Ectodermal cell (in vitro differentiated cells): ENCODE data around the gene EML2.
"Not testable (repeated sequence)": the region's sequence is repeated elsewhere in the genome, so short reads cannot be mapped to it uniquely, and the experiment has no call there.

Experiments
- H3K27ac ChIP-seq: 2 replicates; pipeline ENCODE4 v1.7.0; 2013; ENCODE audit warnings: mild to moderate bottlenecking, low read depth, low read length; ENCODE audit not compliant: insufficient read depth, poor library complexity, severe bottlenecking
- H3K27me3 ChIP-seq: 2 replicates; pipeline ENCODE4 v1.7.0; 2013; ENCODE audit warnings: mild to moderate bottlenecking, low read length; ENCODE audit not compliant: insufficient read depth, control insufficient read depth, poor library complexity, severe bottlenecking
- H3K36me3 ChIP-seq: one replicate; pipeline ENCODE4 v1.7.0; 2013; ENCODE audit warnings: low read length; ENCODE audit not compliant: control insufficient read depth, insufficient read depth
- H3K4me1 ChIP-seq: one replicate; pipeline ENCODE4 v1.7.0; 2013; ENCODE audit warnings: low read length; ENCODE audit not compliant: control insufficient read depth, insufficient read depth
- H3K4me3 ChIP-seq: 2 replicates; pipeline ENCODE4 v1.7.0; 2013; ENCODE audit warnings: low read depth, low read length, control low read depth; ENCODE audit not compliant: insufficient read depth
- H3K9me3 ChIP-seq: 2 replicates; pipeline ENCODE4 v1.7.0; 2013; ENCODE audit warnings: mild to moderate bottlenecking, low read length, moderate library complexity; ENCODE audit not compliant: control insufficient read depth
- WGBS, 2 experiments: methylation state at CpG; one replicate each; pipeline ENCODE4 v1.1.7; 2013; ENCODE audit warnings: missing lambda C conversion rate in 2 of 2; 5-methylcytosine and 5-hydroxymethylcytosine counted together

EML2 gene

DNA sequence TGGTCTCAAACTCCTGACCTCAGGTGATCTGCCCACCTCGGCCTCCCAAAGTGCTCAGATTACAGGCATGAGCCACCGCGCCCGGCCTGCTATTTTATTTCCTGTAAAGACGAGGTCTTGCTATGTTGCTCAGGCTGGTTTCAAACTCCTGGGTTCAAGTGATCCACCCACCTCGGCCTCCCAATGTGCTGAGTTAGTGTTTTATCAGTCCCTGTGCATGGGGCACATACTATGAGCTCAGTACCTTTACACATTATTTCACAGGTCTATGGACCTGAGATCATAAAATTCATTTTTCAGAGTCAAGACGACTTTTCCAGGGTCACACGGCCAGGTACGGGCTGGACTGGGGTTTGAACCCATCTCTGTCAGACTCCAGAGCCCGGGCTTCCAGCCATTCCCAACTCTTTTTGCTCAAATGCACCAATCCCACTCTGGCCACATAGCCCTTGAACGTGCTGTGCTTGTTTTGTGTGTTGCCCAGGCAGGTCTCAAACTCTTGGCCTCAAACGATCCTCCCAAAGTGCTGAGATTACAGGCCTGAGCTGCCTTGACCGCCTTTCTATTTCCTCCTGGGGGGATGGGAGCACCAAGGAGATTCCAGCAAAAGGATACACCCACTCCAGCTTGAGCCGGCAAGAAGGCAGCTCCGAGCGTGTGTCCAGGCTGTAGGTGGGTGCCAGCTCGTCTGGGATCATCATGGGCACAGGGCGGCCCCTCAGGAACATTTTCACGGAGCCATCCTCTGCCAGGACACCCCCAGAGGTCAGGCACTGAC lies 1.1 kb downstream of the EML2 start:
- Histone ChIP-seq H3K27ac (no peak overlapping the region), H3K27me3 (peaks cover 9% of the 10 kb centered on the region), H3K4me1 (peaks cover 7% of the 10 kb centered on the region), H3K9me3 (no peaks in the 10 kb centered on the region), H3K4me3 (peak overlapping the region; percentile 59), H3K36me3 (no peaks in the 10 kb centered on the region)
- 59 to 63% methylated on average over 19 of the region's 19 CpGs for WGBS, 2 experiments

GRCh38 chr19:45636902-45637301 lies 2.3 kb downstream of the EML2 start:
- H3K4me1 ChIP-seq, result peaks cover 7% of the 10 kb centered on the region
- H3K36me3 ChIP-seq, result no peaks in the 10 kb centered on the region
- H3K4me3 ChIP-seq, result no peak overlapping the region
- 96 to 98% methylated on average over 2 of the region's 2 CpGs for WGBS, 2 experiments
- no peaks in the 10 kb centered on the region for H3K27me3 ChIP-seq
- H3K27ac ChIP-seq, result no peak overlapping the region
- no peaks in the 10 kb centered on the region for H3K9me3 ChIP-seq

GRCh38 chr19:45636275-45636674 lies 2.9 kb downstream of the EML2 start:
- Histone ChIP-seq H3K9me3 (no peaks in the 10 kb centered on the region), H3K27ac (no peak overlapping the region), H3K4me3 (no peak overlapping the region), H3K4me1 (peaks cover 7% of the 10 kb centered on the region), H3K36me3 (no peaks in the 10 kb centered on the region), H3K27me3 (no peaks in the 10 kb centered on the region)
- 69 to 94% methylated on average over 1 of the region's 1 CpG for WGBS, 2 experiments

GRCh38 chr19:45632468-45633196 lies 6.6 kb downstream of the EML2 start:
- no peaks in the 10 kb centered on the region for H3K9me3 ChIP-seq
- peak overlapping the region; percentile 44 for H3K27ac ChIP-seq
- 31 to 32% methylated on average over 25 to 27 of the region's 27 CpGs for WGBS, 2 experiments

GRCh38 chr19:45630463-45630862 lies 8.7 kb downstream of the EML2 start:
- 86 to 91% methylated on average over 2 of the region's 2 CpGs for WGBS, 2 experiments
- no peak overlapping the region for H3K4me3 ChIP-seq
- no peaks in the 10 kb centered on the region for H3K9me3 ChIP-seq
- no peaks in the 10 kb centered on the region for H3K4me1 ChIP-seq
- no peak overlapping the region for H3K27ac ChIP-seq
- H3K27me3 ChIP-seq, result no peaks in the 10 kb centered on the region
- H3K36me3 ChIP-seq, result no peaks in the 10 kb centered on the region

More at GRCh38 chr19:45632468-45633196, 6.6 kb downstream of the EML2 start:
- H3K36me3 ChIP-seq, result no peaks in the 10 kb centered on the region
- no peak overlapping the region for H3K4me3 ChIP-seq
- H3K4me1 ChIP-seq, result no peaks in the 10 kb centered on the region
- no peaks in the 10 kb centered on the region for H3K27me3 ChIP-seq

GRCh38 chr19:45629704-45630103 lies 9.5 kb downstream of the EML2 start:
- no peaks in the 10 kb centered on the region for H3K27me3 ChIP-seq
- no peaks in the 10 kb centered on the region for H3K9me3 ChIP-seq
- no peak overlapping the region for H3K4me3 ChIP-seq
- H3K27ac ChIP-seq, result no peak overlapping the region
- H3K36me3 ChIP-seq, result no peaks in the 10 kb centered on the region
- H3K4me1 ChIP-seq, result no peaks in the 10 kb centered on the region
- WGBS, 2 experiments, result 85 to 86% methylated on average over 4 of the region's 4 CpGs

DNA sequence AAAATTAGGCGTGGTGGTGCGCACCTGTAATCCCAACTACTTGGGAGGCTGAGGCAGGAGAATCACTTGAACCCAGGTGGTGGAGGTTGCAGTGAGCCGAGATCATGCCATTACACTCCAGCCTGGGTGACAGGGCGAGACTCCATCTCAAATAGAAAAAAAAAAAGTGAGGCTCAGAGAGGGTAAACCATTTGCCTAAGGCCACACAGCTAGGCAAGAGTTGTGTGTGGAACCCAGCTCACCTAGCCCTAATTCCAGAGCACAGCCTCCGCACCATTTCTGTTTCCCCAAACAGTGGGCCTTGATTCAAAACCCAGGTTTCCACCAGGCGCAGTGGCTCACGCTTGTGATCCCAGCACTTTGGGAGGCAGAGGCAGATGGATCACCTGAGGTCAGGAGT lies 11.0 kb downstream of the EML2 start:
- H3K36me3 ChIP-seq, H3K4me3 ChIP-seq, H3K27me3 ChIP-seq, H3K27ac ChIP-seq, H3K4me1 ChIP-seq, H3K9me3 ChIP-seq: not testable (repeated sequence)
- 88 to 94% methylated on average over 7 of the region's 7 CpGs for WGBS, 2 experiments

DNA sequence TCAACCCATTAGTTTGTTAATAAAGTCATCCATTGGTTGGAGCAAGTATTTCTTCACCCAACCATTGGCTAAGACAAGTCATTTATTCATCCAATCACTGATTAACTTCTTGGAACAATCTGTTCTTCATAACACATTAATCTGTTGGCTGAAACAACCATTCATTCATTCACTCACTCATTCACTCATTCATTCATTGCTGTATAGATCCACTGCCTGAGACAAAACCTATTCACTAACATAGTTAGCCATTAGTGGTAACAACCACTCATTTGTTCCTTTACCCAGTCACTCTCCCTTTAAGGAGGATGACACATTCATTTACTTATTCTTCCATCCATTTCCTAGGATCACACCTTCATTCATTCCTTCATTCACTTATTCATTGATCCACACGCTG lies 15.2 kb downstream of the EML2 start:
- 92 to 94% methylated on average over 1 of the region's 1 CpG for WGBS, 2 experiments
- no peaks in the 10 kb centered on the region for H3K9me3 ChIP-seq
- no peaks in the 10 kb centered on the region for H3K36me3 ChIP-seq
- no peaks in the 10 kb centered on the region for H3K4me1 ChIP-seq
- H3K27ac ChIP-seq, result no peak overlapping the region
- H3K4me3 ChIP-seq, result no peak overlapping the region
- H3K27me3 ChIP-seq, result no peaks in the 10 kb centered on the region

GRCh38 chr19:45621976-45622503 lies 17.2 kb downstream of the EML2 start:
- H3K27me3 ChIP-seq, result no peaks in the 10 kb centered on the region
- H3K4me3 ChIP-seq, result no peak overlapping the region
- no peaks in the 10 kb centered on the region for H3K9me3 ChIP-seq
- no peaks in the 10 kb centered on the region for H3K36me3 ChIP-seq
- 90 to 93% methylated on average over 6 of the region's 6 CpGs for WGBS, 2 experiments
- no peak overlapping the region for H3K27ac ChIP-seq
- no peaks in the 10 kb centered on the region for H3K4me1 ChIP-seq

DNA sequence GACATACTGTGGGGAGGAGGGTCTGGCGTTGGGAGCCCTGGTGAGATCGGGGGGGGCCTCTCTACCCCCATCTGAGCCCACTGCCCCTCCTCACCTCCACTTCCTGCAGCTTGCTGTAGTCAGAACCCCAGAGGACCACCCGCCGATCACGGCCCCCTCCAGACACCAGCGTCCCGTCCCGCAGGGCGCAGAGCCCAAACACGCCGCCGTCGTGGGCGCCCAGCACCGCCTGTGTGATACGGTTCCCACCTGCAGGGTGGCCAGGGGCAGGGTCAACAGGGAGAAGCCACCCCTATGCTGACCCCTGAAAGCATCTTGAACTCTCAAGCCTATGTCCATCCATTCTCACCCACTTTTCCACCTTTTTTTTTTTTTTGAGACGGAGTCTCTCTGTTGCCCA lies 17.8 kb downstream of the EML2 start:
- H3K36me3 ChIP-seq, result no peaks in the 10 kb centered on the region
- WGBS, 2 experiments, result 91 to 92% methylated on average over 17 of the region's 17 CpGs
- H3K27me3 ChIP-seq, result no peaks in the 10 kb centered on the region
- H3K4me3 ChIP-seq, result no peak overlapping the region
- no peaks in the 10 kb centered on the region for H3K9me3 ChIP-seq
- H3K27ac ChIP-seq, result no peak overlapping the region
- no peaks in the 10 kb centered on the region for H3K4me1 ChIP-seq
